Glomerular endothelial cell (primary cell): Measurements from ENCODE around the gene PDE7B. TPM values are rescaled to one million over a fixed set of nuclear protein-coding genes. Genes with fewer than 3 reads are reported as not detected.

Experiments
- DNase-seq: peaks from one replicate; pipeline ENCODE4 v3.0.0-alpha.2; 2011; ENCODE audit warnings: low read depth, low spot score; ENCODE audit errors: extremely low read depth
- total RNA-seq: library from RNA; depleted of rRNA; stranded (reverse); fragments of >200 nt; gene quantifications from 2 replicates; pipeline ENCODE4 v1.2.3, GENCODE V29; 2015

The PDE7B gene
- total RNA-seq, 1 donor from 2014 or later: 37.7 TPM

DNA sequence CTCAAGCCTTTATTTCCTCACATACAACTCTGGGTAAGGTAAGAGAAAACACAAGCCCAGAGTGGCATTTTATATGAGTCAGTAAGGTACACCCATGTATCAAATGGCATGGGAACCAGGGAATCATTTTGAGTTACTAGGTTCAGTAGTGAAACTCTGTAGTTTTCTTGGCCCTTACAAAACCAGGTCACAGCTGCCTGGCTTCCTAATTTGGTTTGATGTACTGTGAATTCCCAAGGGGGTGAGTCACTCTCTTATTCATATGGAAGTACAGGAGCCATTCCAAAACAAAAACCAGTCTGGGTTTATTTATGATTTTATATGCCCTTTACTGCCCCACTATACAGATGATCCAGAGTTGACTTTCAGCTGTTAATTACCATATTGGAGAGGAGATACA, 70.7 kb downstream of the PDE7B start:
- DNase-seq: peak; percentile 91

DNA sequence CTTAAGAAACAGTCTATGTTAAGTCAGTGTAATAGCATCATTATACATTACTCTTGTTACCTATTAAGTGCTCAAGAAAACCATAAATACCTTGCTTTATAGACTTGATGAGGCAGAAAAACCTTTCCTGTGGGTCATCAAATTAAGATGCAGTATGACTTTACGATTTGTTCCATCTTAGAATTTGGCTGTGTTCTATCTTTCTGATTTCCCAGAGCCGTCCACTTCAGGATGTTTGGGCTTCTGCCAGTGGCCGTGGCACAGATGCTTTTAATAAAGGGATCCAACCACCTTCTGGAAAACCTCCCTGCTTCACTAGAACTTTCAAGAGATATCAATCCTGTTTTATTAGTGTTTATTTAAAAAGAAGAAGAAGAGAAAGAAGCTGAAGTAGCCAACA, 71.2 kb downstream of the PDE7B start:
- no peak for DNase-seq

DNA sequence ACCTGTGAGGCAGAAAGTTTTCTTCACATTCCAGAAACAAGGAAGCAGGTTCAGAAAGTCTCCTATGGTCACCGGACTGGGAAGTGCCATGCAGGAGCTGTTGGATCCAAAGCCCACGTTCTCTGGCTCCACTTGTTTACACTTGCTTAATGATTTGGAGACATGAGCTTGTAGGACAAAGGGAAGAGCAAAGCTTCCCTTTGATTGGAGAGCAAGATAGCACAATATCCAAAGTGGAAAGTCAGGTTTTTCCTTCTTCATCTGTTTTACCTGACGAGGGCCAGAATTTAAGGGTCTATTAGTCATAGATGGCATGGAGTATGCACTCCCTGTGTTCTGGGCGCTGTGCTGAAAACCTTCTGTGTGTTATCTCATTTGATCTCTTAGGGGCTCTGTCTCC, 81.2 kb downstream of the PDE7B start:
- DNase-seq: no peak

DNA sequence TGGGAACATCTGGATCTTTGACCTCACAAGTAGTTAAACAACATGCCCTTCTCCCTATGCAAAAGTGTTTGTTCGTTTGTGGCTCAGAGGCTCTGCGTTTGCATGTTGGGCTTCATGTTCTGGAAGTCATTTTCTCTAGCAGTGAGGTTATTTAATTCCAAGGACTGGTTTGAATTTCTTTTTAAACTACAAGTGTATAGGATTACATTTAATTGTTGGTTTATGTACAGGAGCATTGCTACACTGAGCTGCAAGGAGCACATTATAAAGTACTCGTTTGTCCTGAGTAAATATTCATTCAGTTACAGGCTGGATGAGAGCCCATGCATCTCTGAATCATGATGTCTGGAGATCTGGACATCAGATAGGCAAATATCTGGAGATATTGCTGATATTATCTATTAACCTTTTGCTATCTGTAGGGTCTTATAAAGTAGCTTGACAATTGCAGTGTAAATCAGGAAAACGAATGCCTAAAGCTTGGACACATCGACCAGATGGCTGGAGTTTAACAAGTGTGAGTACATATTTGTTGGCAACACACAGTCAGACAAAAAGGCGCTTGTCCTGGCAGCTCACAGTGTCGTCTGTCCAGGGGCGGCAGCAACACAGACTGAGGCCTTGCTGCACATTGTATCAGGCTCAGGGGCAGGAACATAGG, 84.6 kb downstream of the PDE7B start:
- no peak for DNase-seq

DNA sequence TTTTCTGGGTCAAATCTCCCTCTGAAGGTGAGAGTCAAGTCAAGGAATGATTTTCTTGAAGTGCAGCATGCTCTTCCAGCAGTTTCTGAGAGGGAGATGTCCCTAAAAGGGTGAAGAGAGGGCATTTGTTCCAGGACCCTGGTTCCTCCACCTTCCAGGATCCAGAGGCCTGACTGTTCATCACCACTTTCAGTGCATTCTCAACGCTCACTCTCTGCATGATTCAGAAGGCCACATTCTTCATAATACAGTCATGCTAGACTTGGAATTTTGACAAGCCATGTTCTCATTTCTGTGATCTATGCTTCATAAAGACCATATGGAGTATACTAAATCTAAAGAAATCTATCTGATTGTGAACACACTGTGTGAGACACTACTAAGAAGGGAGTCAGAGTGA, 85.1 kb downstream of the PDE7B start:
- no peak for DNase-seq

DNA sequence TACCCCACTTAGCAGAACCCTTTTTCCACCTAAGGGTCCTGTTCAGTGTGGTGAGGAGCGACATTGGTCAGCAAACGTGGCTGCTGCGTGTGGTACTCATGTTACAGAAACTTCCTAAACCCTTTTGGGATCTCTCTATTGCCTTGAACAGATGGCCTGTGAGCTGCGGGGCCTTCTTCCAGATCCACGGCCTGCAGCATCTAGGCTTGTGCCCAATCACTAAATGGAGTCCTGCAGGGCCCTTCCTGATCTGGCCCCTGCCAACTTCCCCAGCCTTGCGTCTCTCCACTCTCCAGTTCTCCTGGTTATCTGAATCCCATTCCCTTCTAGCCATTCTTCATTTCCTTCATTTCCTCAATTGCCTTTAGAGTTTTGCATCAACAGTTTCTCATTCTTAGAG, 85.6 kb downstream of the PDE7B start:
- DNase-seq: no peak

DNA sequence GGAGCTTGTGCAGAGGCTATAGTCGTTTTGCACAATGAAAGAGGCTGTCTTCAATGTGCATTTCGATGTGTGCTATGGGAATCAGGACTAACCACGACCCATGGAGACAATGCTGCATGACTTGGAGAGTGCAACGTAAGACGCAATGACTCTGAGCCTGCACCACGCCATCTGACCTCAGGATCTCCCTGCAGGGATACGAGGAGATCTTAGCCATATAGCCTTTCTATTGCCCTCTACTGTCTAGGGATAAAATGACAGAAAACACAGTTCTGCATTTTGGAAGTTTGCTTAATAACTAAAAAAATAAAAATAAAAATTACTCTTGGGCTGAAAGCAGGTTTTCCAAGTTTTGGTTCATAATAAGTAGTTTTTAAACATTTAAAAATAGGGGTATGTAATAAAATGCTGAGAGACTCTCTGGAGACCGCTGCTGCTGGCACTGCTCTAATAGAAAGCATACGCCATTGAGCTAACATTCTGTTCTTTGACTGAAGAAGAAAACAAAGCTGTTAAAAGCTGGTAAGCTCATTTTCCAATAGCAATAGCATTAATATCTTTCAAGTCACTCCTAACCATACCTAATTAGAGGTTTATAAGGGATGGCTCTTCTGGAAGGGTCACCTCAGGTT, 87.2 kb downstream of the PDE7B start:
- no peak for DNase-seq

DNA sequence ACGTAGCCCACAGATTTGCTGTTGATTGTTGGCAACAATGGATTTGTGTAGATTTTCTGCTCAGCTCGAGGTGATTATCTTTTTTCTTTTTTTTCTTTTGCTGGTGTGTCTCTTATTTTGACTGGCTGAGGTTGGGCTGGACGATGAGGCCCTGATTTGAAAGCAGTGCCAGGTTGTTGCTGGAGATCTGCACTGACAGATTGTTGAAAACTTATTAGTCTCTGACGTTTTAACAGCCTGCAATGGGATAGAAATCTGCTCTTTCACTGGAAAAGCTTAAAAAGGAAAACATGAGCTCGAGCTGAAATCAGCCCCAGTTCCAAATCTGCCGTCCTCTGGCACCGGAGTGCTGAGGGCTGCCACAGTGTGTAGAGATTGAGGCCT, 87.7 kb downstream of the PDE7B start:
- no peak for DNase-seq

DNA sequence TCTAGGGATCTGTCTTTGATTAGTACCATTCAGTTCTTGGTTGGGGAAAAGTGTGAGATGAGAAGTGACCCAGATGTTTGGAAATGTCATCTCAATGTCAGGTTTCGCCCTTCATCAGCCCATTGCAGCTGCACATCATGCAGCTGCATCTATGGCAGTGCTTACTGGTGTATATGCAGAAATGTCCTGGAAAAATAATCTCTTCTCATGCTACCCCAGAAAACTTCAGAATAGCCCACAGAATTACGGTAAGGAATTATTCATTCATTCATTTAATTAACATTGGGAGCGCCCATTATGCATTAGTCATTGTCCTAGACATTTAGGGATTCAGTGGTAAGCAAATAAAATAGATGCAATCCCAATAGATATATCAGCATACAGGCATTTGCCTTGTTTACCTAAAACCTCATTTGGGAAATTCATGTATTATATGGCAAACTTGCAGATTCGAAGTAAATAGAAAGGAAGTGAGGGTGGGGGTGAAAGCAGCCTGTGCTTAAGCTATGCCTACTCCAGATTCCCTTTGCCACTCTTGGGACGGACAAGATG, 89.2 kb downstream of the PDE7B start:
- DNase-seq: no peak

DNA sequence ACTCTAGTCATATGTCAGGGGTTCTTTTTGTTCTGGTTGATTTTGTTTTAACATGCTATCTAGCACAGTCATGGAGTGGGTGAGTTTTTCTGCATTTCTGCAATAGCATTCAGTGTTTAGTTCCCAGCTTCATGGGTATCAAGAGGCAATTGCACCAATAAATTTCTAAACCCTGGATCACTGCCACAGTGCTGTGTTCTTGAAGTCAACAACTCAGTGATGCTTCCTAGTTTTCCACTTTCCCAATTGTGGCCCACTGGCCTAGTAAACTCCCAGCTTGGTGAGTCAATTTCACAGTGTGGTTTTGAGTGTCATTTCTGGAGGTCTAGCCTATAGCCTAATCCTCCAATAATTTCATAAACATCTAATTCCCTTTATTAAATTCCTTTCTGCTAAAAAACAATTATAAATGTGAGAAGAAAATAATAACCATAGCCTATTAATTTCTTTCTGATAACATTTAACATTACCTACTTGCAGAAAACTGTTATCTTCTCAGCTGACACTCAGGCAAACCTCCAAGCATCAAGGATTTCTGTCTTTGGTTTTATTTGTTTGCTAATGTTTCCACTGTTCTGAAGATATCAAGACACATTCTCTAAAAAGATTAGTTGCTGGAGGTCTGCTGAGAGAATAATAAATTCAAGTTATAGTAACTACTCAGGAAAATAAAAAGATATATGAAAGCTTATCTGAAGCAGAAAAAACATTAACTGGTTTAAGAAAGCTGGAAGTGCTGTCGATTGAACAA, 89.9 kb downstream of the PDE7B start:
- DNase-seq: no peak

DNA sequence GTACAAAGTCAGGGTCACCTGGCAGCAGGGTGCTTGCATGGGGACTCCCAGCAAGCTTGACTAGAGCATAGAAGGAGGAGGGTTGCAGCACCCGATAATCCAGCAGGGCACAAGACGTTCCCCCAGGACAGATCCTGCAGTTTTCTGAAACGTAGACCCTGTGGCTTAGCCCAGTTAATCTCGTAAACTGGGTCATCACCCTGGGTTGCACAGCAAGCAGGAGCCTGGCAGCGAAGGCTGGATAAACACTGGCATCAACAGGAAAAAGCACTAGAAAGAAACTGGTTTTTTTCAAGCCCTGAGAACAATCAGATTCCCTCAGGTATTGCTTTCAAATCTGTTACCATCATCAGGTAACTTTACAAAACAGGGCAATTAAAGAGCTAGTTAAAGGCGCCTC, 92.6 kb downstream of the PDE7B start:
- DNase-seq: no peak

DNA sequence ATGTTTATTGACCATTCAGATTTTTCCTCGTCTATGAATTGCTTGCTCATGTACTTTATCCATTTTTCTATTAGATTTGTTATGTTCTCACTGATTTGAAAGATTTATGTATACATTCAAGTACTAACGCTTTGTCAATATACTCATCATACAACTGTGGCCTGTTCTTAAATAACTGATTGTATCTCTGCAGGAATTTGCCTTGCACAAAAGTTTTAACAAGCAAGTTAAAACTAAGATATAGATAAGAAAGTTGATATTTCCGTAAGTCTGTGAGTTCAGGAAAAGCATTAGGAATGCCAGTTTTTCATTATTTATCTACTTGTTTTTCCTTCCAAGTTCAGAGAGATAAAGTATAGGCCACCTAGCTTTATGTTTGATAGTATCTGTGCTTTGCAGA, 95.2 kb downstream of the PDE7B start:
- DNase-seq: no peak

DNA sequence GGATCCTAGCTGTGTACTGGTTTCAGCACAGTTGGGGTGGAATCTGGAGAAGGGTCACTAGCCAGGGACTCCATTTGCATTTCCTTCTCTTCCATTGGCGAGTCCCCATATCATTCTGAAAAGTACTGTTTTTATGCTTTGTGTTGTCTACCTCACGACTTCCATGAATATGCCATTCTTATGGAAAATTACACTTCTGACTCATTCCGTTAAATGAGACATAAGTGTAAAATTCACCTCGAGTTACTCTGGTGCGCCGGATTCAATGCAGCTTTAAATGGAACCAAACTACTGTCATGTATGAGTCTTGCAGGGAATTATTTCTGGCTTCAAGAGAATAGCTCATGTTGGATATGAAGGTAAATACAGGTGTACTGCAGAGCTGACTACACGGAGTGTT, 99.2 kb downstream of the PDE7B start:
- no peak for DNase-seq

DNA sequence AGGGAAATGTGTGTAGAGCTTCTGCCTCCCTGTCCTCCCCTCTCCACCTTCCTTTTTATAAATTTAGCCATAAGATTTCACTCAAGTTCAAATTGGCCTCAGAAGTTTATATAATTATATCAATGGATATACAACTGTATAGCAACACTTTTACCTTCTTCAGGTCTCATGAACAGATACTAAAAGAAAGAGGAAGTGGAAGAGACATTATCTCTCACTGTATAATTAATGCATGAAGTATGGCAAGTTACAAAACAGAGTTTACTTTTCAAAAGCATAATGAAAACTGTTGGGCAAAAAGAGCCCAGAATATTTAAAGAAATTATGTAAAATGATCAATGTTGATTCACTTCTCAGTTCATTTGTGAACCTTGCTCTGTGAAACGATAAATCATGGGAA, 99.7 kb downstream of the PDE7B start:
- DNase-seq: no peak

DNA sequence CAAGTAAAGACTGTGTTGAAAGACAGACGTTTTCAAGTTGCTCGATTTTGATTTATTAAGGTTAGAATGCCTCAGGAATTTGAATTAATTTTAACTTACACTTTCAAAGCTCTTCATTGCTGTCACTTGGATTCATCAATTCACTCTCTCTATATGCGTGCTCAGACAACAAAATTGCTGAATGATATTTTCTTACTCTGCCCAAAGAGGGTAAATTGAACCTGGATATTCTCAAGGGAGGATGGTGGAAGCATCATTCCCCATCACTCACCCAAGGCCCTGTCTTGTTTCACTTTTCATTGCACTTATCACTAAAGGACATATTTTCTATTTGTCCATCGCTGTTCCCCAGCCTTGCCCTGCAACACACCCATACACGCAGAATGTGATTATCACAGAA, 102.3 kb downstream of the PDE7B start:
- no peak for DNase-seq

DNA sequence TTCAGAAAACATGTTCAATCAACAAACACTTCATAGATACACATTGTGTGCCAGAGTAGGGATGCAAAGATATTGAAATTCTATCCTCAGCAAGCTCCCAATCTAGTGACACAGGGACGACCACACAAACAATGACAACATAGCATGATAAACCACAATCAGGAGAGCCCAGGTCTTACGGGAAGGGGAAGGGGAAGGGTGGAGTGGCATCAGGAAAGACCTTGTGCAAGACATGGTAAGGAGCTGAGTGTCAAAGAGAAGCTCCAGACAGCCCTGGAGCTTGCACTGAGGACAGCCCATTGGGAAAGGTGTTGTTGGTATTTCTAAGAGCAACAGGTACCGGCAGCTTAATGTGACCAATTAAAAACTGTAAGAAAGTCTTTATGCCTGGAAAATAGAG, 103.6 kb downstream of the PDE7B start:
- no peak for DNase-seq

DNA sequence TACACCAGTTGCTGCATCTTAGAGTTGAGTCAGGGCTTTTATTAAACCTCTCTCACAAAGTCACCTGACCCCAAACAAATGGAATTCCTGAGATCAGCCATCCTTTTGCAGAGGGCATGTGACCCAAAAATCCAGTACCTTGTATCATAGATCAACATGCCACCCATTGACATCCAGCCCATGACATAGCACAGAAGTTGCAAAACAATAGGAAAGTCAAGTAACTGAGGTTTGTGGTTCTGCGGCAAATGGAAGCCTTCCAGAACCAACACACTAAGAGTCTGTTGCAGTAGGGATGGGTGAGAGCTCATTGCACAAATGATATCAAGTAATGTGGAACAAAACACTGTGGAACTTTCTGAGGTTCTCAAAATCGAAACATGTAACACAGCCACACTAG, 111.2 kb downstream of the PDE7B start:
- no peak for DNase-seq

DNA sequence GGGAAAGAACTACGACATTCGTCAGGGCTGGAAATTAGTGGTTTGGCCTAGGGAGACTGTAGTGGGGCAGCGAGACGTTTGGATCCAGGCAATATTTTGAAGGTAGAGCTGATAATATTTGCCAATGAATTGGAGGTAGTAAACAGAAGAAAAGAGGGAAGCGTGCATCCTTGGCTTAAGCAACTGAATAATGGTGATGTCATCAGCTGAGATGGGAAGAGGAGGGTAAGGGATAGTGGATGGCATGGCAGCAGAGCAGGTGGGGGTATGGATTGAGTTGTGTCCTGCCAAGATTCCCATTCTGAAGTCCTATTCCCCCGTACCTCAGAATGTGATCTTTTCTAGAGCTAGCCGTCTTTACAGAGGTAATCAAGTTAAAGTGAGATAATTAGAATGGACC, 119.2 kb downstream of the PDE7B start:
- DNase-seq: no peak

DNA sequence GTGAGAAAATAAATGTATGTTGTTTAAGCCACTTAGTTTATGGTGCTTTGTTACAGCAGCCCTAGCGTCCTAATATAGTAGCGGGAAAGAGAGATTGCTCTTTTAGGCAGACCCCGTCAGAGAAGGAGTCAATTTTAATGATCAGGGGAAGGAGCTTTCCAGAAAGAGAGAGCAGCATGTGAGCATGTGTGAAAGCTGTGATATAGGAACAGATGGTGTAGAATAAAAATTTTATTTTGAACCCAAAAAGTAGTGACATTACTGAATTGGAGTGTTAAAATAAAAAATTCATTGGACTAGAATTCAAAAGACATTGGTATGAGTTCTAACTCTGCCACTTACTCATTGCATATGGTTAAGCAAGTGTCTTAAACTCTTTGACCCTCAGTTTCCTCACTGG, 119.8 kb downstream of the PDE7B start:
- DNase-seq: no peak

DNA sequence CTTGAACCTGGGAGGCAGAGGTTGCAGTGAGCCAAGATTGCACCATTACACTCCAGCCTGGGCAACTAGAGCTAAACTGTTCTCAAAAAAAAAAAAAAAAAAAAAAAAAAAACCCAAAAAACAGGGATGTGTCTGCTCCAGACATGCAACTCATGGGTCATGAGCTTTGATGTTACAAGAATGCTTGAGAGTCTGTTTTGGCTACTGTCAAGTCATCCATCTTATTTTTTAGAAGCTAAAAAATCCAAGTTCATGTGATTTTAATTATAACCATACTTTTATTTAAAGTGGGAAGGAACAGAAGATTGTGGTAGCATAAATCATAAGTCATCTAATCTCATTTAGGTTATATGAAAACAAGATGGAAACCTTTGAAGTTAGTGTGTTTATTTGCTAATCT, 120.6 kb downstream of the PDE7B start:
- DNase-seq: no peak

DNA sequence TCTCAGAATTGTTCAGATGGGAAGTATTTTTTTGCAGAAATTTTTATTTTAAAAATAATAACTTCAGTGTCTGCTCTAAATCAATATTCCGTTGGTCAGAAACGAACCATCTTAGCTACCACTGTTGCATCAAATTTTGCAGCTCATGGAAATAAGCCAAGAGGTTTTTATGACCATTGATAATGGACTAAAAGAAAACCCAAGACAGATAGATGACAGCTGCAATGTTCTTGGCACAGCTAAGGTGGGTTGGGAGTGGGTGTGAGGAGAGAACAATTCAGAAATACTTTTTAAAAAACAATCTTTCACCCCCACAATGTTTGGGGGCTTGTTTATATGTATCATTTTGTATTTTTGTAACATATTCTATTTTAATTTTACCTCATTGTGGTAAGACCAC, 121.1 kb downstream of the PDE7B start:
- no peak for DNase-seq

DNA sequence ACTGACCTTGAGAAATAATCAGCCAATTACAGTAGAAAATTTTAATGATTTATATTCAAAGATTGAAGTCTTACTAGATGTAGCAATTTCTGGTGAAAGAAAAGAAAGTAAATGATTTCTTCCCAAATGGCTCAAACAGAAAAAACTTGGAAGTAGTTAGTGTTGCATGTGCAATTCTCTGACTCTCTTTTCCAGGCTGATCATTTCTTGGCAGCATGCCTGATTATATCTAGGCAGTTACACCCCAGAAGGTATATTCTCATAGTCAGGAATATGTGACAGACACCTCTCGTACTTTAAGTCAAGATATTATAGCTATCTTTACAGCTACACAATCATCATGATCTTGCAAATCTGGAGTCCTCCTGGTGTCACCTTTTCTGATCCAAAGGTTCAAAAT, 122.9 kb downstream of the PDE7B start:
- no peak for DNase-seq
